NB4 (cell line): Measurements from ENCODE around the gene ZNF518B.

ENCODE experiments used
- CTCF ChIP-seq: IDR thresholded peaks from one replicate; pipeline ENCODE4 v1.5.1; 2012; ENCODE audit warnings: low read depth, low read length
- MYC ChIP-seq: IDR thresholded peaks from 2 replicates; pipeline ENCODE4 v1.6.1; 2011; ENCODE audit warnings: low read depth, low read length

- no peak for TF ChIP-seq MYC
- no peak for TF ChIP-seq CTCF
Observed at GRCh38 chr4:10455133-10455532, 2.1 kb downstream of the ZNF518B start.
